Heart left ventricle (tissue), 16 donors: ENCODE results near the gene CDH19. TPM values are rescaled to one million over a fixed set of nuclear protein-coding genes. Genes with fewer than 3 reads are reported as not detected.

Experiments used
- ATAC-seq, 4 donors: fragments of 200-7000 bp; cut with Tn5 transposase; one replicate each; pipeline ENCODE4 v1.9.1; 2020 to 2022; ENCODE audit warnings: moderate library complexity in 4 of 4, mild to moderate bottlenecking in 3 of 4, moderate number of reproducible peaks in 1 of 4
- DNase-seq, 5 donors: peaks; one replicate each; pipeline ENCODE4 v3.0.0-alpha.2; 2020
- H3K27ac ChIP-seq, 12 donors: fragments of 200-600 bp; sonication (generic) in 4 of 12; one replicate each; pipeline versions ENCODE4 v1.5.0 to v1.8.0; 2016 to 2022; ENCODE audit warnings: mild to moderate bottlenecking in 2 of 12
- H3K27me3 ChIP-seq, 9 donors: fragments of 200-600 bp; sonication (generic) in 2 of 9; one replicate each; pipeline versions ENCODE4 v1.5.1 to v1.8.0; 2016 to 2022; ENCODE audit warnings: mild to moderate bottlenecking in 3 of 9
- H3K36me3 ChIP-seq, 9 donors: fragments of 200-600 bp; sonication (generic) in 2 of 9; one replicate each; pipeline versions ENCODE4 v1.5.0 to v1.8.0; 2018 to 2022; ENCODE audit warnings: mild to moderate bottlenecking in 2 of 9
- H3K4me1 ChIP-seq, 12 donors: fragments of 200-600 bp; sonication (generic) in 4 of 12; one replicate each; pipeline versions ENCODE4 v1.5.0 to v1.8.0; 2016 to 2022; ENCODE audit warnings: mild to moderate bottlenecking in 3 of 12
- H3K4me3 ChIP-seq, 12 donors: fragments of 200-600 bp; sonication (generic) in 4 of 12; one replicate each; pipeline versions ENCODE4 v1.5.0 to v1.8.0; 2017 to 2022; ENCODE audit warnings: mild to moderate bottlenecking in 9 of 12, moderate library complexity in 4 of 12
- H3K9me3 ChIP-seq, 12 donors: fragments of 200-600 bp; sonication (generic) in 4 of 12; one replicate each; pipeline versions ENCODE4 v1.5.0 to v1.8.0; 2016 to 2022; ENCODE audit warnings: mild to moderate bottlenecking in 1 of 12
- POLR2A ChIP-seq, 2 donors: fragments of 450-650 bp; IDR thresholded peaks; one replicate each; pipeline ENCODE4 v1.6.1; 2017; ENCODE audit warnings: antibody characterized with exemption in 2 of 2, mild to moderate bottlenecking in 2 of 2, moderate library complexity in 2 of 2
- WGBS, 4 donors: extraction: QIAGEN DNeasy Blood & Tissue Kit in 2 of 4; methylation state at CpG; one replicate each; pipeline versions ENCODE4 v1.1.5 to v1.1.7; 2013 to 2018; 5-methylcytosine and 5-hydroxymethylcytosine counted together
- intact Hi-C, 10 donors: fragments of 100-400 bp; cut with DNase I; formaldehyde crosslinking; loops; one replicate each; pipeline versions ENCODE4 v1.11.1 to v1.14.2; 2022
- polyA plus RNA-seq, 2 donors: library from polyadenylated mRNA; stranded (reverse); fragments of 200-250 nt; gene quantifications; one replicate each; pipeline ENCODE4 v1.2.3, GENCODE V29; 2013
- total RNA-seq, 9 donors: library from RNA; depleted of rRNA in 2 of 9; stranded (reverse); fragments of >200 nt in 2 of 9; fragmentation: NEBNext Ultra II Directional in 3 of 9; extraction: Animal tissue kit (Norgen Biotek cat#: 25700) in 3 of 9; gene quantifications; one replicate each; pipeline versions ENCODE4 v1.1.0 to v1.2.4, GENCODE V29; 2016 to 2023
- TF ChIP-seq, protein P1 (sequence below), 12 donors: fragments of 200-600 bp; sonication (generic) in 4 of 12; IDR thresholded peaks; one replicate each; pipeline versions ENCODE4 v1.5.0 to v1.8.0; 2018 to 2022; ENCODE audit warnings: antibody characterized with exemption in 12 of 12, mild to moderate bottlenecking in 5 of 12
- donor health status: ischemic (EF 13 %, LVEDD 7.1; RV severe dilation, severe dysfunction).
- donor health status: healthy with polysubstance abuse.
- donor health status: DM: no; HTN: yes; CAD: no.
- donor health status: DM: no; HTN: no; CAD: no.
- donor health status: ischemic (EF 25% LVEDD 6.9; RV normal size, moderate dysfunction).
- donor health status: ischemic (EF 25% LVEDD 5.7; RV mildly dilated, moderate dysfunction).
- donor health status: healthy.
- donor health status: DM: yes; HTN: yes; CAD: no.
- donor health status: ischemic (EF 35%, LVEDD 5.7; RV mildly dilated, moderate dysfunction).
- donor health status: nonischemic (EF 11% LVEDD 7.7; RV severe dilation, severe dysfunction).
- donor health status: DM: yes; HTN: yes; CAD: no.
- donor health status: PGD.
- donor health status: ischemic (EF 29% LVEDD 5.4; RV normal size, mild dysfunction).
- donor health status: nonischemic (EF 23%, LVEDD 6.1; RV moderate dilation, normal function).

The CDH19 gene
- total and polyA plus RNA-seq, 11 donors: 7.8 to 51.7 (median 12.2) TPM

GRCh38 chr18:66553824-66554223 lies 50.1 kb downstream of the CDH19 start:
- TF ChIP-seq, protein P1, sequence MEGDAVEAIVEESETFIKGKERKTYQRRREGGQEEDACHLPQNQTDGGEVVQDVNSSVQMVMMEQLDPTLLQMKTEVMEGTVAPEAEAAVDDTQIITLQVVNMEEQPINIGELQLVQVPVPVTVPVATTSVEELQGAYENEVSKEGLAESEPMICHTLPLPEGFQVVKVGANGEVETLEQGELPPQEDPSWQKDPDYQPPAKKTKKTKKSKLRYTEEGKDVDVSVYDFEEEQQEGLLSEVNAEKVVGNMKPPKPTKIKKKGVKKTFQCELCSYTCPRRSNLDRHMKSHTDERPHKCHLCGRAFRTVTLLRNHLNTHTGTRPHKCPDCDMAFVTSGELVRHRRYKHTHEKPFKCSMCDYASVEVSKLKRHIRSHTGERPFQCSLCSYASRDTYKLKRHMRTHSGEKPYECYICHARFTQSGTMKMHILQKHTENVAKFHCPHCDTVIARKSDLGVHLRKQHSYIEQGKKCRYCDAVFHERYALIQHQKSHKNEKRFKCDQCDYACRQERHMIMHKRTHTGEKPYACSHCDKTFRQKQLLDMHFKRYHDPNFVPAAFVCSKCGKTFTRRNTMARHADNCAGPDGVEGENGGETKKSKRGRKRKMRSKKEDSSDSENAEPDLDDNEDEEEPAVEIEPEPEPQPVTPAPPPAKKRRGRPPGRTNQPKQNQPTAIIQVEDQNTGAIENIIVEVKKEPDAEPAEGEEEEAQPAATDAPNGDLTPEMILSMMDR (IDR thresholded peaks at IDR 0.05): no peak
- TF ChIP-seq POLR2A (IDR thresholded peaks at IDR 0.05): no peak
- intact Hi-C loops: loop anchor here in 1 of 10 donors (10.0 kb wide), 1 partner anchor 191 kb away; no protein-coding TSS in a partner anchor
- DNase-seq (no peak), ATAC-seq (no peak)
- WGBS, 4 donors: 61 to 69% (median 64%) methylated on average over 1 of the region's 1 CpG
- no peaks in the 10 kb centered on the region for H3K9me3 ChIP-seq
- H3K27me3 ChIP-seq: no peaks in the 10 kb centered on the region
- no peaks in the 10 kb centered on the region for H3K4me1 ChIP-seq
- H3K4me3 ChIP-seq: no peak overlapping the region
- peaks cover 0 to 15% (median 0%) of the 10 kb centered on the region in 9 donors for H3K36me3 ChIP-seq
- no peak overlapping the region for H3K27ac ChIP-seq

DNA sequence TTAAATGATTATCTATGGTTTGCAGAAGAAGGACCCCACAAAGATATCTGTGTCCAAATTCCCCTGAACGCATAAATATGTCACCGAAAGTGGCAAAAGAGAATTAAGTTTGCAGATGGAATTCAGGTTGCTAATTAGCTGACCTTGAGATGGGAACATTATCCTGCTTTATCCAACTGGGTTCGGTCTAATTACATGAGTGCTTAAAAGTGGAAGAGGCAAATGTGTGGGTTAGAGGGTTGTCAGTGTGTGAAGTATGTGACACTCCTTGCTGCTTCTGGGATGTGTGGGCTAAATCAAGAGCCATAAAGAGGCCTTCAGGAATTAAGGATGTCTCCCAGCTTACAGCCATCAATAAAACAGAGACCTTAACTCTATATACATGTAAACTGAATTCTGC lies 53.5 kb downstream of the CDH19 start:
- Histone ChIP-seq H3K9me3 (no peaks in the 10 kb centered on the region), H3K27me3 (no peaks in the 10 kb centered on the region), H3K27ac (no peak overlapping the region), H3K4me3 (no peak overlapping the region), H3K36me3 (peaks cover 0 to 33% (median 0%) of the 10 kb centered on the region in 9 donors), H3K4me1 (no peaks in the 10 kb centered on the region)
- intact Hi-C loops: loop anchor here in 1 of 10 donors (10.0 kb wide), 1 partner anchor 194 kb away; no protein-coding TSS in a partner anchor
- WGBS, 4 donors: 81 to 89% (median 87%) methylated on average over 3 of the region's 3 CpGs
- ATAC-seq (no peak), DNase-seq (no peak)
- TF ChIP-seq, protein P1 (IDR thresholded peaks at IDR 0.05): no peak
- no peak for TF ChIP-seq POLR2A (IDR thresholded peaks at IDR 0.05)

- intact Hi-C loops: no loop called here
- Histone ChIP-seq H3K9me3 (no peaks in the 10 kb centered on the region), H3K36me3 (peaks cover 0 to 49% (median 0%) of the 10 kb centered on the region in 9 donors), H3K27ac (no peak overlapping the region), H3K4me1 (no peaks in the 10 kb centered on the region), H3K27me3 (no peaks in the 10 kb centered on the region), H3K4me3 (no peak overlapping the region)
- TF ChIP-seq, protein P1 (IDR thresholded peaks at IDR 0.05): peak in 1 of 12 donors; percentile 11
- TF ChIP-seq POLR2A (IDR thresholded peaks at IDR 0.05): no peak
- ATAC-seq: no peak
- DNase-seq: no peak
- WGBS, 4 donors: 58 to 66% (median 63%) methylated on average over 3 of the region's 3 CpGs
Measured at GRCh38 chr18:66548747-66549146, 55.1 kb downstream of the CDH19 start.

GRCh38 chr18:66534110-66534509 lies 69.8 kb downstream of the CDH19 start:
- Histone ChIP-seq H3K4me3 (no peak overlapping the region), H3K9me3 (no peaks in the 10 kb centered on the region), H3K36me3 (peaks cover 0 to 9% (median 0%) of the 10 kb centered on the region in 9 donors), H3K4me1 (no peaks in the 10 kb centered on the region), H3K27ac (no peak overlapping the region), H3K27me3 (no peaks in the 10 kb centered on the region)
- TF ChIP-seq, protein P1 (IDR thresholded peaks at IDR 0.05): no peak
- TF ChIP-seq POLR2A (IDR thresholded peaks at IDR 0.05): no peak
- intact Hi-C loops: no loop called here
- no peak for ATAC-seq
- WGBS, 4 donors: 66 to 73% (median 69%) methylated on average over 4 of the region's 4 CpGs
- no peak for DNase-seq
